Stimulated activated CD8-positive, alpha-beta memory T cell treated with anti-CD3 and anti-CD28 coated beads, Interleukin-4, amount 100 ng/mL, for 24 hours (primary cell): ENCODE measurements around the gene SHQ1.
"Not testable (repeated sequence)": the region's sequence is repeated elsewhere in the genome, so short reads cannot be mapped to it uniquely, and the experiment has no call there.

Source experiments
- DNase-seq: peaks from one replicate; pipeline ENCODE4 v3.0.0-alpha.2; 2020; ENCODE audit warnings: low read depth

The SHQ1 gene

DNA sequence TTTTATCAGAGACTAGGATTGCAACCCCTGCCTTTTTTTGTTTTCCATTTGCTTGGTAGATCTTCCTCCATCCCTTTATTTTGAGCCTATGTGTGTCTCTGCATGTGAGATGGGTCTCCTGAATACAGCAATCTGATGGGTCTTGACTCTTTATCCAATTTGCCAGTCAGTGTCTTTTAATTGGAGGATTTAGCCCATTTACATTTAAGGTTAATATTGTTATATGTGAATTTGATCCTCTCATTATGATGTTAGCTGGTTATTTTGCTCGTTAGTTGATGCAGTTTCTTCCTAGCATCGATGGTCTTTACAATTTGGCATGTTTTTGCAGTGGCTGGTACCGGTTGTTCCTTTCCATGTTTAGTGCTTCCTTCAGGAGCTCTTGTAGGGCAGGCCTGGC, 134.1 kb downstream of the SHQ1 start:
- DNase-seq: not testable (repeated sequence)

DNA sequence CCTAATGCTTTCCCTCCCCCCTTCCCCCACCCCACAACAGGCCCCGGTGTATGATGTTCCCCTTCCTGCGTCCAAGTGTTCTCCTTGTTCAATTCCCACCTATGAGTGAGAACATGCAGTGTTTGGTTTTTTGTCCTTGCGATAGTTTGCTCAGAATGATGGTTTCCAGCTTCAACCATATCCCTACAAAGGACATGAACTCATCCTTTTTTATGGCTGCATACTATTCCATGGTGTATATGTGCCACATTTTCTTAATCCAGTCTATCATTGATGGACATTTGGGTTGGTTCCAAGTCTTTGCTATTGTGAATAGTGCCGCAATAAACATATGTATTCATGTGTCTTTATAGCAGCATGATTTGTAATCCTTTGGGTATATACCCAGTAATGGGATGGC, 137.8 kb downstream of the SHQ1 start:
- not testable (repeated sequence) for DNase-seq

DNA sequence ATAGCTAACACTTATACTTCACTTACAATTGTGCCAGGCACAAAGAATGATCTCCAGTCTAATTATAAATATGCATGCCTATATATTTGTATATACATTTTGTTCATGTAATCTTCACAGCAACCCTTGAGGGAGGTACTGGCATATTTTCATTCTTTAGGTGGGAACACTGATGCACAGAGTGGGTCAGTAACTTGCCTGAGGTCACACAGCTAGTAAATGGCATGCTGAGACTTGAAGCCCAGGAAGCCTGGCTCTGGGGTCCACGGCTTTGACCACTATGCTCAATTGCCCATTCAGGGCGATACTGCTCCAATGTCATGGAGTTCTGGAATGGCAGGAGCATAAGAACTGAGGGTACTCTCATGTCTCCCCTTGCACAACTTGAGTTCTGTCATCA, 139.8 kb downstream of the SHQ1 start:
- DNase-seq: no peak

DNA sequence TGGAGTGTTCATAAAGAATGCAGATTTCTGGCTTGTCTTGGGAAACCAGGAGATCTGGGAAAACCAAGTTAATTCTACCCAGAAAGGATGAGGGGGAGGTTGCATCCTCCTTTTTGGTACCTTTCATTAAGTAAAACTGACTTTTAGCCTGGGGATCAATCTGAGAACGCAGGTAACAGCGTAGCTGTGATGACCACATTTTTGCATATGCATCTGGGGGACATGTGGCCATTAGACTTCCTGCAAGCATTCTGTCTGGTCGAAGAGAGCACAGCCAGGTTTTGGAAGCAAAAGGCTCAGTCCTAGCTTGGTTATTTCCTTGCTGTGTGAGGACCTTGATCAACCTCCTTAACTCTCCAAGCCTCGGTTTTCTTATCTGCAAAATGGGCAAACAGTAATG, 145.2 kb downstream of the SHQ1 start:
- DNase-seq: no peak

DNA sequence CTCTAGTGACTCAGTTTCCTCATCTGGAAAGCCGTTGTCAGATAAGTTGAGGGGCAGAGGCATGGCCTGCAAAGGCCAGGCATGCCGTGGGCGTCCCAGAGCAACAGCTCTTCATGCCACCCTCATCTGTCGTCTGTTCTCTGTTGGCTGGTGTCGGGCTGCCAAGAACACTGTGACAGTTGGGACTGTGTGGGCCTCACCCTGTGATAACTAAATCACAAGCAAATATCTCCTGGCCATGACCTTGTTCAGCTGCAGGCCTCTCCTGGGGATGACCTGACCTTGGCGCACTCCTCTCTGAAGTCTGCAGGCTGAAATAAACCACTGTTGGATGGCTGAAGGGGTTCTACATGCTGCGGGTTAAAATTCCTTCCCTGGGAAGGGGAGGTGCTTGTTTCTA, 145.9 kb downstream of the SHQ1 start:
- no peak for DNase-seq

DNA sequence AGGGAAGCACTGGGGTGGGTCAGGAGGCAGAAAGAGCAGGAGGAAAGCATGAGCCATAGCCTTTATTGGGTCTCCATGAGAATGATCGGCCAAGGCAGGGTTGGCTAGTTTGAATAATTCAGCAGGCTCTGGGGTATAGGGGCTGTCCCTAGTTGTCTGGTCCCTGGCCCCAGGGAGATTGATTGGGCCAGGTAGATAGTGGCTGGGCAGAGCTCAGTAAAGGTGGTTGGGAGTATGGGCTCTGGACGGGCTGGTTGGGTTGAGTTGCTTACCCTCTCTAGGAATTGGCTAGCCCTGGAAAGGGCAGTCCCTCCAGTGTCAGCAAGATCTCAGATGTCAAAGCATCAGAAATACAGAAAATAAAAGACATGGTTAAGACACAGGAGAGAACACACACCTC, 148.1 kb downstream of the SHQ1 start:
- no peak for DNase-seq

DNA sequence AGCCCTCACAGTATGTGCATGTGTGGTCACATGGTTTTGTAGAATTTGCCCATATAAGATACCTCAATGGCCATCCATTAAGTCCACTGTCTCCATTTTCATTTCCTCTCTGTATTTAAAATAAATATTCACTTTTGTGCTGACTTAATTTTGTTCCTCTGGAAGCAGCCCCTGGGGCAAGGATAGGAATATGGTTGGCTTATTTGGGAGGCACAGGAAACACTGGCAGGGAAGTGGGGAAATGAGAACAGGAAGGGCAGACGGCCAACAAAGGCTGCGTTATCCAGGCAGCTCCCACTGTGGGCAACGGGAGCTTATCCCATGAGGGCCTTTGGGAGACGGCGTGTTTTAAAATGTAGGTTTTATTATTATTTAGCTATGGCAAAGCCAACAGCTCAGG, 148.6 kb downstream of the SHQ1 start:
- no peak for DNase-seq
